Stimulated activated CD4-positive, alpha-beta T cell treated with anti-CD3 and anti-CD28 coated beads, Interleukin-15, amount 100 ng/mL, for 48 hours (primary cell): ENCODE results near the gene NHLRC3.
"Not testable (repeated sequence)": the region's sequence is repeated elsewhere in the genome, so short reads cannot be mapped to it uniquely, and the experiment has no call there.

Experiments used
- DNase-seq, 2 donors: peaks; one replicate each; pipeline ENCODE4 v3.0.0-alpha.2; 2020; ENCODE audit warnings: low read depth in 2 of 2

The NHLRC3 gene, protein sequence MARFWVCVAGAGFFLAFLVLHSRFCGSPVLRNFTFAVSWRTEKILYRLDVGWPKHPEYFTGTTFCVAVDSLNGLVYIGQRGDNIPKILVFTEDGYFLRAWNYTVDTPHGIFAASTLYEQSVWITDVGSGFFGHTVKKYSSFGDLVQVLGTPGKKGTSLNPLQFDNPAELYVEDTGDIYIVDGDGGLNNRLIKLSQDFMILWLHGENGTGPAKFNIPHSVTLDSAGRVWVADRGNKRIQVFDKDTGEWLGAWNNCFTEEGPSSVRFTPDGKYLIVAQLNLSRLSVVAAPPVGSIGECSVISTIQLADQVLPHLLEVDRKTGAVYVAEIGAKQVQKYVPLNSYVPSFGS

DNA sequence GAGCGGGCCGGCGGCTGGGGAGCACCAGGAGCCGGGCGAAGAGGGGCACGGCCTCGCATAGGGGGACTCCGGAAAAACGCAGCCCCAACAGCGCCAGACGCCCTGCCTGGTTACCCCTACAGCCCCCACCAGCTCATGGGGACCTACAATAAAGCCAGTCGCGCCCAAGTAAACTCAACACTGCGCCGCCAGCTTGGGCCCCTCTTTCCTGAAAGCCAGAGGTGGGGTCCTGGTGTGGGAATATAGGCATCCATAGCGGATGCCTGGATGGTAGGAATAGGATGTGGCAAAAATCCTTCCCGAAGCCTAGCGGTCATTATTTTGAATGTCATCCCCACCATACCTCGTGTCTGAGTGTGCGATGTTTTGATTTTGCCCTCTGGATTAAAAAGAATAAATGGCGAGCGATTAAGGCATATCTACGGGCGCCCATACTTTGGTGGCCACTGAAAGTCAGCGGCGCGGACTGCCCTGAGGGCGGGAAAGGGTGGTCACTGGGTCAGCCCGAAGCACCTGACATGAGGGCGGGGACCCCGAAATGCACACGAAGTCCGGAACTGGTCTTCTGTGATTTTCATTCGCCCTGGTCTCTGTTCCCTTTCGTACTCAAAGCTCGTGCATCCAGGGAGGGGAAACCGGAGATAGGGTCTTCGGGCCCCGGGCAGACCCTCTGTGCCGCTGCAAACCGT is at the start of gene NHLRC3, which contains the start of gene PROSER1:
TSS of gene NHLRC3 (plus strand) at position 577 of the 689 bp plus-strand sequence. CDS start 184 bp downstream, outside the sequence.
TSS of gene PROSER1 (minus strand) at position 210 of the 689 bp plus-strand sequence. CDS start 847 bp downstream, outside the sequence.
- peak; percentile 65 to 66 for DNase-seq

DNA sequence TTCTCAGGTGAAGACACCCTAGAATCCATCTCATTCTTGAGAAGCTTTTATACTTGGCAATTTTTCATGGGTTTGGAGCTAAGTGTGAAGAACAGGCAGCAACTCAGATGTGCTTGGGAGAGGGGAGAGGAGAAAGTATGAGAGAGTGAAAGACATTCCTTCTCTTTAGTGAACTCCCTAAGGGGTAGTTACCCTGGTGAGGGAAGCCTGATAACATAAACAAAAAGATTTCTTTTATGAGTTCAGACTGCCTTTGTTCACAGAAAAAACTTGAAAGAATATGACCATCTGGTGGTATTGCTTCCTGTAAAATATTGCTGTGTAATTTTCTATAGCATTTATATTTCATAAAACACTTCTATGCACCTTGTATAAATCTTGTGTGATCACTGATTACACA is 47.6 kb upstream of the NHLRC3 start, which contains the start of gene STOML3:
TSS of gene STOML3 (minus strand) at position 139 of the 400 bp plus-strand sequence. CDS start at position 29, 110 bp downstream.
- no peak for DNase-seq

DNA sequence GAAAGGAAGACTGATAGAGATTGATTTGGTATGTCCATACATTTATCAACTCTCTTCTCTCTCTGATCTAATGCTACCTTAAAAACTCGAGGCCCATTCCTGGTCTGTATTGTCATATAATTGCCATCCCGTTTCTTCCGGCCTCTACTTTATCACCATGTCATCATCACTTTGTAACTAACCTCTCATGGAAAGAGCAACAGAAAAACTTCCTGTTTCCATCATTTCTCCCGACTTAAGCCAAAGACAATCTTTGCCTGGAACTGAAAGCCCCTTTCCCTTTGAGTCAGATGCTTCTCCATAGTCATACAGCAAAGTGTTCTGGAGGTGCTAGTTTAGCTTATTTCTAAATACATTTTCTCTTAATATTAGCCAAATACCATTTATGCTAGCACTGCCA is 44.9 kb upstream of the NHLRC3 start:
- no peak for DNase-seq

DNA sequence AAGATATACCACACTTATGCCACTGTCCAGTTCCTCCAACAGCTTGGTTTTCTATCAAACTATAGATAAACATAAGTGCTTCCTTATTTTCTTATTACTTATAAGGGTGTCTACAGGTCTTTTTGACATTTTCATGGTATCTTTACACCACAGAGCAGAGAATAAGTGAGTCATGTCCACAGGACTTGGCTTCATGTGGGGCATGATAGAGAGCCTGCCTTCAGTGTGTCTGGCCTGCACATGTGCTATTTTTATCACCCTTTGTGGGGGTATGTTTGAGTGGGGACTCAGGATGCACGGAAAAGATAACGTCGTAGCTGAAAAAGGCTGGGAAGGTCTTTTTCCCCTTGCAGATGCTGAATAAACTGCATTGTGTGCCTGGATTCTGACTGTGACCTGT is 39.5 kb upstream of the NHLRC3 start:
- DNase-seq = no peak

DNA sequence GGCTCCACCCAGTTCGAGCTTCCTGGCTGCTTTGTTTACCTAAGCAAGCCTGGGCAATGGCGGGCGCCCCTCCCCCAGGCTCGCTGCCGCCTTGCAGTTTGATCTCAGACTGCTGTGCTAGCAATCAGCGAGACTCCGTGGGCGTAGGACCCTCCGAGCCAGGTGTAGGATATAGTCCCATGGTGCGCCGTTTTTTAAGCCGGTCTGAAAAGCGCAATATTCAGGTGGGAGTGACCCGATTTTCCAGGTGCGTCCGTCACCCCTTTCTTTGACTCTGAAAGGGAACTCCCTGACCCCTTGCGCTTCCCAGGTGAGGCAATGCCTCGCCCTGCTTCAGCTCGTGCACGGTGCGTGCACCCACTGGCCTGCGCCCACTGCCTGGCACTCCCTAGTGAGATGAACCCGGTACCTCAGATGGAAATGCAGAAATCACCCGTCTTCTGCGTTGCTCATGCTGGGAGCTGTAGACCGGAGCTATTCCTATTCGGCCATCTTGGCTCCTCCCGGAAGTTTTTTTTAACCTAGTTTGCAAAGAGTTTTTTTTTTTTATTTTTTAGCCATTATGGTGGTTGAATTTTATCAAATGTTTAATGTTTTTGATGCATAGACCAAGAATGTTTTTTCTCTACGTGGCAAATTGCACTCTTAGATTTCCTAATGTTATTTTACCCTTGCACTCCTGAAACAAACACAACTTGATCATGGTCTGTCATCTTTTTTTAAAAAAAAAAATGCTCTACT is 31.7 kb upstream of the NHLRC3 start:
- DNase-seq = not testable (repeated sequence)

DNA sequence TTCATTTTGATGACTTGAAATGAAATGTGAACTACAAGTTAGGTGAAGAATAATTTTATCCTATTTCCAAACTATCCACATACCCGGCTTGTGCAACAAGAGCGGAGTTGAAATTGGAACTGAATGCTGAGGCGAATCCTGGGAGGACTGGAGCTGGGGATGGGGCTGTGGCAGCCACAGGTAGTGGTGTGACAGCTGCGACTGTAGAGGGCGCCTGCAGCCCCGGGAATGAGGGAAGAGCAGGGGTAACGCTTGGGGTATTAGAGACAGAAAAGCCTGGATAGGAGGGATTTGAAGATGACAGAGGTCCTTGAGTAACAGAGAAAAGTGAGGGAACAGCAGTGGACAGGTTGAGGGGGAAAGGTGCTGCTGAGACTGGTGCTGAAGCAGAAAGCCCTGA is 25.6 kb upstream of the NHLRC3 start:
- DNase-seq = no peak

DNA sequence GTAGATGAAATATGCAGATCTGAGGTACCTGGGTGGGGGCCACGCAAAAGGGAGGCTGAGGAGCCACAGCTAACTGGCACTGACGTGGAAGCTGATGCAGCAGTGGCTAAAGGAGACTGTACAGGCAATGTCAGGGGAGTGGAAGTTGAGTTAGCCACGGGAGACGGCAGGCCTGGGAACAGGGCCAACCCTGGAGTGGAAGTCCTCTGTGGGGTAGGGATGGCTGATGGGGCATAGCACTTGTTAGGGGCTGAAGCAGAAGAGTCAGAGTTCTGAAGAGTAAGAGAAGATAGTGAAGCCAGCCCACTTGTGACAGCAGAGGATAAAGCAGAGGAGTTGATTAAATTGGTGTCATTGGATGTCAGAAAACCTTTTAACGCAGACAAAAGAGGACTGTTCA is 24.8 kb upstream of the NHLRC3 start:
- DNase-seq = no peak

DNA sequence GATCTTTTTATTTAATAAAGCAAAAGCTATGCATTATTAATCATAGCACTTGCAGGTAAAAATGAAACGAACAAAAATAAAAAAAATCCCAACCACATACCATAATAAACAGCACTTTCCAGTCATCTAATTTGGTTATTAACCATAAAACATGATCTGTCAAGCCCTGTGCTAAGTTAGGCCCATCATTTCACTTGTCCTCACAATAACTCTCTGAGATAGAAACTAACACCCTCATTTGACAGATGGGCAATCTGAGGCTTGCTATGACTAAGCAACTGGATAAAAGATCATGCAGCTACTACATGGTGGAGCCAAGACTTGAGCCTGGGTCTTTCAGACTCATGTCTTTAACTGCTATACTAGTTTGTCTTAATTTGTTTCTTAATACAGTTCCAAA is 22.2 kb upstream of the NHLRC3 start:
- DNase-seq = no peak

DNA sequence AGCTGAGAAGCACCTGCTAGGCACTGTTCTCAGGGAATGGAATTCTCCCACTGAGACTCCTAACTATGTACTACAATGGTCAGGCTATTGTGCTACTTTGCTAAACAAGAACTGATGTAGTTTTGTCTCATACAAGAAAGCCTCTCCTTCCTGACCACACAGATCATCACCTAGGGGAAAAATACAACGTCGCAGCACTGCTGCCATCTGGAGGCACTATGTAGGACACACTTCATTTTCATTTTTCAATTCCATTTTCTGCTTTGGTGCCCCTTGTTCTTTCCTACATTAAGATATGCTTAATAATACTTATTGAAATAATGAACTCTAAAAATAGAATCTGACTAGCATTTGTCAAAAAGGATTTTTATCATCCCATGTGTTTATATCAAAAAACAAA is 21.5 kb upstream of the NHLRC3 start:
- DNase-seq = no peak

DNA sequence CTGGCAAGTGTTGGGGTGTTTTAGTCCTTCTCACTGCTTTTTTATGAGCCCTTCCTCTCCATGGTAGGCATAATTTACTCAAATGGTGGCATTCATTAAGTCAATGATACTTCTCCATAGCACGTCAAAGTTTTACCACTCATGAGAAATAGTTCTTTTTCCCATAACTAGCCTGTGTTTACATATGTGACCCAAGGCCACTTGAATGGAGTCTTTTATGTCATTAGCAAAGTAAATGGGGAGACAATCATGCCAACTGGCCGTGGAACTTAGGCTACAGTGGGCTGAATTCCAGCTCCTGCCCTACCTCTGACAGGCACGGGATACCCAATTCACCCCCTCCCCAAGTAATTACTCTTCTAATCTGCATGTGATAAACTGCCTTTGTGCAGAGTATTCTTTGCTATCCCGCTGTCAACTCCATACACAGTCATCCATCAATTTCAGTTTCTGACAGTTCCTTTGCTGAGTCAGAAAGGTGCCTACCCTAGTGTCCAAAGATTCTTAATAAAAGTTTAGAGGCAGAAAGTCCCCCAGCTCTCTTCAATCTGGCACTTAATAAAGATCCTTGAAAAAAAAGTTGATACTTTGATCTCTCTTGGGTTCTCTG is 17.3 kb upstream of the NHLRC3 start:
- DNase-seq = no peak

DNA sequence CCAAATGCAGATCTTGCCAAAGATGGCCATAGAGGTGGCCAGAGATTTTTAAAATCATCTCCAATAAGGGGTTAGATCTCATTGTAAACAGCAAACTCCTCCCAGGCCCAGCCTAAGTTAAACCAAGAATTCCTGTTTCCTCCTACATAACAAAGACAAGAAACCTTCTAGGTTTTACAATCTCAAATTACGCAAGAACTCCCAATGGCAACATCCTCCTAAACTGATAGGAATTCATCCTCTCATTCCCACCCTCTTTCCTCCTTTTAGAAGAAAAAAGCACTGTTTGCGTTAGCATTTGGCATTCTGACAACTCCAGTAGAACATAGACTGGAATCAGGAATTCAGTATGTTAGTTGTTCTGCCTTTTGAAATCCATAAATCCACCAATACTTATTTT is 14.9 kb upstream of the NHLRC3 start:
- DNase-seq = no peak

DNA sequence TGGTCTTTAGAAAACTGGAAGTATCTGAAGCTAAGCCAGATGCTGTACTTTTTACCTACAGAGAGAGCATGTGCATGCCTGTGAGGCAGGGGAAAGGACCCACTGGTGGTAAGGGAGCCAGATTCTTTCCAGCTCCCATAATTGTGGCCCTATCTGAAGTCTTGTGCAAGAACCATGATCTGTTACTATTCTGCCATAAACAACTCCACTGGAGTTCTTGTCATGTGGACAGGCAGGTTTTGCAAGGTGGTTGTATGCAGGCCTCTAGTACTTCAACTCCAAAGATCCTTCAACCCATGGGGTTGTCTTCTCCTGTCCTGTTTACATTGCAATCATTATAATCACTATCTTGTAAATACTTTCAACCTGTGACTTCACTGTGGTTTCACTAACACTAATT is 14.5 kb upstream of the NHLRC3 start:
- DNase-seq = no peak

DNA sequence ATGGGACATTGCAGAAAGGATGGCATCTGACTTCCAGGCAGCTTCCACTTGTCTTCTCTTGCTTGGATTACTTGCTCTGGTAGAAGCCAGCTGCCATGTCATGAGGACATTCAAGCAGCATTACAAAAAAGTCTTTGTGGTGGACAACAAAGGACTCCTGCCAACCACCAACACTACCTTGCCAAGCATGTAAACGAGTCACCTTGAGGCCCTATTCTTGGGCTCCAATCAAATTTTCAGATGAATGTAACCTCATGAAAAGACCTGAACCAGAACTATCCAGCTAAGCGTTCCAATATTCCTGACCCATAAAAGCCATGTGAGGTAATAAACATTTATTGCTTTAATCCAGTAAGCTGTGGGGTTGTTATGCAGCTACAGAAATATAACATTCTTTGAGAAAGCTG is 12.8 kb upstream of the NHLRC3 start:
- DNase-seq = no peak

DNA sequence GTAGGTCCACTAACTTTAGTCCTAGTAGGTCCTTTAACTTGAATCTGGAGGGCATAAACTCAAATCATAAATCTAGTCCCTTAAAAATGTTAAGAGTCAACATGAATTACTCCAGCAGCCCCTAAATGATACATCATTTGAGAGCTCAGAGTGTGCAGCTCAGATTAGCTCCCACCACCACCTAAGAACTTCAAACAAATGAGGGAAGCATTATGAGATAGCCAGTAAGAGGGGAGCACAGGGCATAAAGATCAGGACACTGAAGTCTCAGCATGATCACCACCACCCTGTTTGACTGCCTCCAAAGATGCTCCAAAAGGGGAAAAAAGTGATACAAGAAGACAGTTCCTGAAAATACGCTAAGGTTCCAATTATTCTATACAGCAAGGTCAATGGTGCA is 6.1 kb upstream of the NHLRC3 start:
- DNase-seq = no peak

DNA sequence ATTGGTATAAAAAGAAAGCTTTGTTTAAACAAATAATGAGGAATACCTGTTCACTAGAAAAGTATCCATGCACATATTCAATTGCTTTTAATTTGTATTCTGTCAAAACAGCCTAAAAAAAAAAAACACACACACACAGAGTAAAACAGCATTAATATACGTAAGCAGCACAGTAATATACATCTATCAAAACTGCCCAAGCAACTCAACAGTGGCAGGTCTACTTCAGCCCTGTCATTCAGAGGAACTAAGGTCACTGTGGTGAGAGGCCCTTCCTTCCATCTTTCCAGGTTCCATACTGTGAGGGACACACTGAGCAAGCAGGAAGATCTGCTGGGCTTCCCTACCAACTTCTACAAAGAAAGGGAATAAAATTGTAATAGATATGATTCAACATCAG is 4.2 kb upstream of the NHLRC3 start:
- no peak for DNase-seq

DNA sequence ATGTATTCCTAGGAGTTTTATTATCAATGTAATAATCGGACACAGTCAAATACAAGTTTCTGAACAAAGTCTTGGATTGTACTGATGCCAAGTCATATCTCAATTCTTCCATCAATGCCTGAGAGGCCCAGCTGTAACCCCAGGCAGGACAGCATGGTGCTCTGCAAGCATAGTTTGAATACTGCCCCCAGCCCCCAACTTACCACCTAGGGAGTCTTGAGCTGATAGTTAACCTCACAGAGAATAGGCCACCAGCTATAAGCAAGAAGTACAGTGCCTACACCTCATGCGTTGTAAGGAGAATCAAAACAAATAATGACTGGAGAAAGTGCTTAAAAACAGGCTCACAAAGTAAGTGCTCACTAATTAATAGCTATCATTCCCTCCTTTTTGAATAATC is 3.1 kb upstream of the NHLRC3 start:
- no peak for DNase-seq

DNA sequence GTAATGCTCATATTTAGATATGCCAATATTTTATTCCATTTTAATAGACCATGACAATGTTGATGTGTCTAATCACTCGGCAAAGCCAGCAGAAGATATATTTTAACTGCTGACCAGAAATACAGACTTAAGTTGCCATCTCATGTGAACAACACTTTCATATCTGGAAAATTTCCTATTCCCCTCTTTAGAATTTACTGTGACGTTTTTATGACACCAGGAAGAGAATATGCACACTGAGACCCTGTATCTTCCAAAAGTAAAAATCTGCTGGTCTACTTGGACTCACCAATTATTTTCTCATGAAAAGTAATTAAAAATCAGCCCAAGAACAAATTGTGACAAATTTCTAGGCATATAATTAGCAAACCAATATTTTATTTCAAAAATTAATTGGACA is 2.5 kb upstream of the NHLRC3 start:
- DNase-seq = no peak

DNA sequence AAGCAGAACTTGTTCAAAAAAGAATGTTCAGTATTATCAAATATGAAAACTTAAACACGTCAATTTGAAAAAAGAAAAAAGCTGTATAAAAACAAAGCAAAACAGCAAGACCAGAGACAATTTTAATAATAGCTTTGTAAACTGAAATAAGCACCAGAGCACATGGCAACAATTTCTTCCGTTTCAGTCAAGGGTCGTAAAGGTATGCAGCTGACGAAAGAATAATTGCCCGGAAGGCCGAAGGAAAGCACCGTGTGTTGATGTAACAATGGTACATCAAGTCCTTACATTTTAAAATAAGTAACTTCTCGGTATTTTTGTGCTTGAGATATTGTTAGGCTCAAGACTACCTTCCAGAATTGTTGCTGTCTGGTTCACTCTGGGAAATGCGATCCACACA is 2.0 kb upstream of the NHLRC3 start:
- no peak for DNase-seq

DNA sequence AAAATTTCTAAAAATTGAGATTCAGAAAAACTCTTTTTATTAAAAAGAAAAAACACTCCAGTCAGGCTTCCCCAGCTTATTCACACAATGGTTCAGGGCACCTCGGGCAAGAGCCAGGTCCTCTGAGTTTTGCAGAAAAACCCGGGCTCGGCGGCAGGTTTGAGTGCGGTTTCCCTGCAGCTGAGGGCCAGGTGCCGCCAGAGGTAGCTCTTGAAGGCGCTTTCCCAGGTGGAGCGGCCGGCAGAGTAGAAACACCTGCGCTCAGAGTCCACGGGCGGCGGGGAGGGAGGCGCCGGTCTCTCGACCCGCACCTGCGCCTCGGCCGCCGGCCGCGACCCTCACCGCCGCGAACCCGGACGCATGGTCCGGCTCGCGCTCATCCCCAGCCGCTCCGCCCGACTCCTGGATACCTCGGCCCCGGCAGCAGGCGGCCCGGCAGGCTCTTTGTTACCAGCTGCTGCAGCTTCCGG is 811 bp upstream of the NHLRC3 start:
- peak in 1 of 2 donors; percentile 11 for DNase-seq

DNA sequence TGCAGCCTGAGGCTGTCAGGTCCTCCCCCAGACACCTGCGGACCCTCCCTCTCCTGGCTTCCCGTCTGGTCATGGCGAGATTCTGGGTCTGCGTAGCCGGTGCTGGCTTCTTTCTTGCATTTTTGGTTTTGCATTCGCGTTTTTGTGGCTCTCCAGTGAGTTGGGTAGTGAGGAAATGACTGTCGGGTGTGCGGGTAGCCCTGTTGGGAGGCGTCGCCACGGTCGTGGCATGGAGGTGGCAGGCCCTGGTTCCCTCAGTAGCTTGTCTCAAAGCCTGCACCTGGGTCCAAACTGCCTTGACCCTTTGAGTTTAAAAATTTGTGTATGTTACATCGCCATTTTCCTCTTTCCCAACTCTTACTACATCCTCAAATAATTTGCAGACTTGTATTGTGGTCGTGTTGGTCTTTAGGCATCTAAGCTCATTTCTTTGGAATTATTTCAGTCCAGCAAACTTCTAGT is 344 bp downstream of the NHLRC3 start:
- DNase-seq = peak; percentile 49

DNA sequence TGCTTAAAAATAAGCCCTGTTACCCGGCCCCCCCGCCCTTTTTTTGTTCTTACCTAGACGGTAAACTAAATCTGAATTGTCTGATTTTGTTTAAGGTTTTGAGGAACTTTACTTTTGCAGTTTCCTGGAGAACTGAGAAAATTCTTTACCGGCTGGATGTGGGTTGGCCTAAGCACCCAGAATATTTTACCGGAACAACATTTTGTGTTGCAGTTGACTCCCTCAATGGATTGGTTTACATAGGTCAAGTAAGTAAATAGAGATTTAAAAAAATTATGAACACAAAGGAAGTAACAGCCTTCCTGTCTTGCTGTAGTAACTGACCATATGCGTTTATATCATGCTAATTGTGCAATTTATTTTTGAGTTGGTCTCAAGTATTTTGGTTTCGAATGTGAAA is 785 bp downstream of the NHLRC3 start:
- DNase-seq = no peak

DNA sequence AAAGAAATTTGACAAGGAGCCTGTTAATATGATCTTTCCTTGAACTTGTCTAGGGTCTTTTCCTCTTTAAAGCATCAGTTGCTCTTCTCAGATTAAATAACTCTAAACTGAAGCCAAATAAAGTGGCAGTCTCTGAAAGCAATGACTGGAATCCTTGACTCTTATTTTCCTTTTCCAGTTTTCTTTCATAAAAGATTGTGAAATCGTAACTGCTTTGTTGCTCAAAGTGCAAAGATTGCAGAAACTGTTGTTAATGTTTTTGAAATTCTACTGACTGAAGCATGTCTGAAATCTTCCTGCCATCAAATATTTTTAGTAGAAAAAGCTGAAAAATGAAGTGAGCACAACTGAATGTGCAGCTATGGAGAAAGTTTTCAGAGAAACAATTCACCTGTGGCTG is 1.9 kb downstream of the NHLRC3 start:
- no peak for DNase-seq
